SK-N-SH (cell line): ENCODE measurements around the gene GRIA1. TPM values are rescaled to one million over a fixed set of nuclear protein-coding genes. Genes with fewer than 3 reads are reported as not detected.

Source experiments
- CTCF ChIA-PET: fragments of 300-600, 350-600 bp; formaldehyde crosslinking; extraction: SDS; loops from one replicate; lab custom pipeline; 2021; lab: Yijun Ruan, JAX
- POLR2A ChIA-PET: fragments of 350-600 bp; sonication (Branson Sonifier 250); formaldehyde crosslinking; extraction: SDS; loops from one replicate; lab custom pipeline; 2020; ENCODE audit warnings: antibody characterized with exemption, inconsistent platforms; lab: Yijun Ruan, JAX
- DNase-seq: peaks from one replicate; pipeline ENCODE4 v3.0.0; 2012
- H2AFZ ChIP-seq: fragments of 200-600 bp; sonication (generic); 2 replicates; pipeline ENCODE4 v1.8.1; 2016; ENCODE audit warnings: antibody characterized with exemption, mild to moderate bottlenecking, low read depth
- H3F3A ChIP-seq: fragments of 200-600 bp; sonication (generic); replicated peaks from 2 replicates; pipeline ENCODE3; 2016; ENCODE audit warnings: antibody characterized with exemption, mild to moderate bottlenecking; ENCODE audit not compliant: insufficient read depth
- H3K27ac ChIP-seq, 2 experiments: fragments of 200-500 bp in 1 of 2; fragments of 200-600 bp in 1 of 2; sonication (Bioruptor generic) in 1 of 2; sonication (generic), shearing (Covaris generic) in 1 of 2; 2 replicates each; pipeline versions ENCODE4 v1.5.1 to v1.6.1; 2014 to 2016; ENCODE audit warnings: low read depth in 2 of 2, inconsistent platforms in 1 of 2, low read length in 1 of 2, mild to moderate bottlenecking in 1 of 2, mixed read lengths in 1 of 2
- H3K27me3 ChIP-seq: fragments of 200-600 bp; sonication (generic), shearing (Covaris generic); 2 replicates; pipeline ENCODE4 v1.6.1; 2016; ENCODE audit warnings: mixed run types; ENCODE audit not compliant: insufficient read depth
- H3K36me3 ChIP-seq, 2 experiments: fragments of 200-500 bp in 1 of 2; fragments of 200-600 bp in 1 of 2; sonication (Bioruptor generic) in 1 of 2; sonication (generic) in 1 of 2; replicated peaks in 1 of 2; 2 replicates each; pipeline versions ENCODE3 to v1.5.1; 2014 to 2016; ENCODE audit warnings: low read length in 1 of 2, mild to moderate bottlenecking in 1 of 2; ENCODE audit not compliant: insufficient read depth in 2 of 2, control insufficient read depth in 1 of 2
- H3K4me1 ChIP-seq, 2 experiments: fragments of 200-500 bp in 1 of 2; fragments of 200-600 bp in 1 of 2; sonication (Bioruptor generic) in 1 of 2; sonication (generic), shearing (Covaris generic) in 1 of 2; 2 replicates each; pipeline versions ENCODE4 v1.5.1 to v1.6.1; 2014 to 2016; ENCODE audit warnings: low read depth in 1 of 2, low read length in 1 of 2, mixed run types in 1 of 2; ENCODE audit not compliant: insufficient read depth in 2 of 2, control insufficient read depth in 1 of 2
- H3K4me2 ChIP-seq: fragments of 200-600 bp; sonication (generic), shearing (Covaris generic); 2 replicates; pipeline ENCODE4 v1.6.1; 2017; ENCODE audit warnings: mixed run types
- H3K4me3 ChIP-seq, 2 experiments: fragments of 200-500 bp in 1 of 2; fragments of 200-600 bp in 1 of 2; sonication (Bioruptor generic) in 1 of 2; sonication (generic), shearing (Covaris generic) in 1 of 2; 2 replicates each; pipeline versions ENCODE4 v1.5.1 to v1.8.1; 2014 to 2016; ENCODE audit warnings: low read depth in 2 of 2, inconsistent platforms in 1 of 2, low read length in 1 of 2, mild to moderate bottlenecking in 1 of 2, mixed read lengths in 1 of 2, moderate library complexity in 1 of 2
- H3K79me2 ChIP-seq: fragments of 200-600 bp; sonication (generic); 2 replicates; pipeline ENCODE4 v1.8.1; 2017; ENCODE audit warnings: mild to moderate bottlenecking; ENCODE audit not compliant: insufficient read depth
- H3K9ac ChIP-seq: fragments of 200-600 bp; sonication (generic); 2 replicates; pipeline ENCODE4 v1.6.1; 2017; ENCODE audit warnings: mixed run types
- H3K9me2 ChIP-seq: fragments of 200-600 bp; sonication (generic); 2 replicates; pipeline ENCODE4 v1.6.1; 2017; ENCODE audit warnings: mixed run types
- H3K9me3 ChIP-seq: fragments of 200-600 bp; sonication (generic); 2 replicates; pipeline ENCODE4 v1.6.1; 2017; ENCODE audit warnings: mixed run types, mild to moderate bottlenecking, moderate library complexity
- H4K20me1 ChIP-seq: fragments of 200-600 bp; sonication (generic); 2 replicates; pipeline ENCODE4 v1.6.1; 2017; ENCODE audit warnings: mild to moderate bottlenecking, mixed run types; ENCODE audit not compliant: insufficient read depth
- CHD2 ChIP-seq: fragments of 150-350 bp; IDR thresholded peaks from 2 replicates; pipeline ENCODE4 v1.6.1; 2018; ENCODE audit warnings: low read length; ENCODE audit not compliant: partially characterized antibody
- EP300 ChIP-seq, 2 experiments: IDR thresholded peaks; 2 replicates each; pipeline versions ENCODE4 v1.4.0 to v1.6.1; 2012; ENCODE audit warnings: borderline replicate concordance in 1 of 2, low read depth in 1 of 2, low read length in 1 of 2
- EZH2phosphoT487 ChIP-seq: fragments of 200-600 bp; sonication (generic); IDR thresholded peaks from 2 replicates; pipeline ENCODE4 v1.6.1; 2017; ENCODE audit warnings: low read depth, mixed run types, mild to moderate bottlenecking, antibody characterized with exemption, moderate library complexity, borderline replicate concordance
- FOSL2 ChIP-seq: IDR thresholded peaks from 2 replicates; pipeline ENCODE4 v1.4.0; 2012; ENCODE audit warnings: low read depth, mild to moderate bottlenecking, moderate library complexity, borderline replicate concordance
- FOXJ3 ChIP-seq: sonication (generic); formaldehyde crosslinking; IDR thresholded peaks from 2 replicates; pipeline ENCODE4 v1.5.1; 2020; ENCODE audit warnings: mild to moderate bottlenecking, missing genetic modification reagents
- FOXM1 ChIP-seq: IDR thresholded peaks from 2 replicates; pipeline ENCODE4 v1.4.0; 2012; ENCODE audit warnings: low read depth, mild to moderate bottlenecking
- MAX ChIP-seq: IDR thresholded peaks from 2 replicates; pipeline ENCODE4 v1.4.0; 2012; ENCODE audit warnings: low read depth
- MEF2A ChIP-seq: IDR thresholded peaks from 2 replicates; pipeline ENCODE4 v1.4.0; 2012; ENCODE audit warnings: low read depth, borderline replicate concordance
- NRF1 ChIP-seq: IDR thresholded peaks from 2 replicates; pipeline ENCODE4 v1.6.1; 2012; ENCODE audit warnings: low read depth, mild to moderate bottlenecking, low read length
- PBX3 ChIP-seq: IDR thresholded peaks from 2 replicates; pipeline ENCODE4; 2012
- RAD21 ChIP-seq: IDR thresholded peaks from 2 replicates; pipeline ENCODE4 v1.6.1; 2012; ENCODE audit warnings: mild to moderate bottlenecking, low read length
- RCOR1 ChIP-seq: fragments of 150-350 bp; IDR thresholded peaks from 2 replicates; pipeline ENCODE4 v1.6.1; 2017; ENCODE audit warnings: antibody characterized with exemption, low read length
- RFX5 ChIP-seq: IDR thresholded peaks from 2 replicates; pipeline ENCODE4 v1.6.1; 2012; ENCODE audit warnings: mild to moderate bottlenecking, improper control_type of control experiment, low read length
- RXRA ChIP-seq: IDR thresholded peaks from 2 replicates; pipeline ENCODE4 v1.4.0; 2012; ENCODE audit warnings: low read depth, mild to moderate bottlenecking, borderline replicate concordance
- SMC3 ChIP-seq: IDR thresholded peaks from 2 replicates; pipeline ENCODE4 v1.6.1; 2012; ENCODE audit warnings: low read depth, low read length, improper control_type of control experiment
- TAF1 ChIP-seq: IDR thresholded peaks from 2 replicates; pipeline ENCODE4 v1.6.1; 2012; ENCODE audit warnings: low read depth, mild to moderate bottlenecking, low read length, moderate library complexity, borderline replicate concordance
- TEAD4 ChIP-seq: IDR thresholded peaks from 2 replicates; pipeline ENCODE4 v1.4.0; 2012; ENCODE audit warnings: mild to moderate bottlenecking, borderline replicate concordance; ENCODE audit not compliant: insufficient read depth
- USF1 ChIP-seq: IDR thresholded peaks from 2 replicates; pipeline ENCODE4 v1.4.0; 2012; ENCODE audit warnings: low read depth, borderline replicate concordance
- WGBS: methylation state at CpG from one replicate; pipeline ENCODE4 v1.1.6; 2017; ENCODE audit warnings: low lambda C conversion rate; 5-methylcytosine and 5-hydroxymethylcytosine counted together
- polyA plus RNA-seq, 3 experiments: library from polyadenylated mRNA; depleted of rRNA; stranded (reverse); fragments of >200 nt; gene quantifications; 2 replicates each; pipeline ENCODE4 v1.2.3, GENCODE V29; 2012
- TF ChIP-seq, protein P1 (sequence below): IDR thresholded peaks from 2 replicates; pipeline ENCODE4 v1.6.1; 2012; ENCODE audit warnings: mild to moderate bottlenecking, low read depth, low read length, moderate library complexity

The GRIA1 gene
- polyA plus RNA-seq, 1 of the 3 experiments (the other 2 are of a cell fraction), result 0.35 TPM

- Histone ChIP-seq H3K79me2 (no peaks in the 10 kb centered on the region), H3K9me3 (no peaks in the 10 kb centered on the region), H3F3A (peaks cover 17% of the 10 kb centered on the region), H4K20me1 (no peaks in the 10 kb centered on the region), H3K4me3 (no peak overlapping the region), H2AFZ (no peak overlapping the region), H3K9ac (no peak overlapping the region), H3K27me3 (no peaks in the 10 kb centered on the region), H3K9me2 (no peaks in the 10 kb centered on the region), H3K4me1 (peaks cover 4 to 12% of the 10 kb centered on the region in 2 experiments; a peak in 3 of 4 replicates), H3K36me3 (no peaks in the 10 kb centered on the region), H3K4me2 (peak overlapping the region; percentile 27; the same call in 1 of the 2 replicates), H3K27ac (peak overlapping the region; percentile 10 to 64; a peak in 2 of 4 replicates)
- TF ChIP-seq RFX5 (no peak), PBX3 (peak; percentile 49; the same call in 1 of the 2 replicates), TEAD4 (no peak), NRF1 (no peak), EZH2phosphoT487 (no peak)
- TF ChIP-seq, protein P1, sequence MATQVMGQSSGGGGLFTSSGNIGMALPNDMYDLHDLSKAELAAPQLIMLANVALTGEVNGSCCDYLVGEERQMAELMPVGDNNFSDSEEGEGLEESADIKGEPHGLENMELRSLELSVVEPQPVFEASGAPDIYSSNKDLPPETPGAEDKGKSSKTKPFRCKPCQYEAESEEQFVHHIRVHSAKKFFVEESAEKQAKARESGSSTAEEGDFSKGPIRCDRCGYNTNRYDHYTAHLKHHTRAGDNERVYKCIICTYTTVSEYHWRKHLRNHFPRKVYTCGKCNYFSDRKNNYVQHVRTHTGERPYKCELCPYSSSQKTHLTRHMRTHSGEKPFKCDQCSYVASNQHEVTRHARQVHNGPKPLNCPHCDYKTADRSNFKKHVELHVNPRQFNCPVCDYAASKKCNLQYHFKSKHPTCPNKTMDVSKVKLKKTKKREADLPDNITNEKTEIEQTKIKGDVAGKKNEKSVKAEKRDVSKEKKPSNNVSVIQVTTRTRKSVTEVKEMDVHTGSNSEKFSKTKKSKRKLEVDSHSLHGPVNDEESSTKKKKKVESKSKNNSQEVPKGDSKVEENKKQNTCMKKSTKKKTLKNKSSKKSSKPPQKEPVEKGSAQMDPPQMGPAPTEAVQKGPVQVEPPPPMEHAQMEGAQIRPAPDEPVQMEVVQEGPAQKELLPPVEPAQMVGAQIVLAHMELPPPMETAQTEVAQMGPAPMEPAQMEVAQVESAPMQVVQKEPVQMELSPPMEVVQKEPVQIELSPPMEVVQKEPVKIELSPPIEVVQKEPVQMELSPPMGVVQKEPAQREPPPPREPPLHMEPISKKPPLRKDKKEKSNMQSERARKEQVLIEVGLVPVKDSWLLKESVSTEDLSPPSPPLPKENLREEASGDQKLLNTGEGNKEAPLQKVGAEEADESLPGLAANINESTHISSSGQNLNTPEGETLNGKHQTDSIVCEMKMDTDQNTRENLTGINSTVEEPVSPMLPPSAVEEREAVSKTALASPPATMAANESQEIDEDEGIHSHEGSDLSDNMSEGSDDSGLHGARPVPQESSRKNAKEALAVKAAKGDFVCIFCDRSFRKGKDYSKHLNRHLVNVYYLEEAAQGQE, result no peak
- 56% methylated on average over 5 of the region's 5 CpGs for WGBS
- CTCF ChIA-PET, result interaction anchor here (1.1 kb wide), 1 partner anchor 29 kb away, joined by 3 read pairs; no protein-coding TSS in a partner anchor
- POLR2A ChIA-PET, result no interaction called here
- DNase-seq, result no peak
Observed at GRCh38 chr5:153658606-153659005, 168.1 kb downstream of the GRIA1 start.

- no peak overlapping the region for H2AFZ ChIP-seq
- H3K4me3 ChIP-seq, result no peak overlapping the region
- peak; percentile 21 for DNase-seq
- WGBS, result 78% methylated on average over 2 of the region's 2 CpGs
- no peaks in the 10 kb centered on the region for H4K20me1 ChIP-seq
- H3K27ac ChIP-seq, result peak overlapping the region; percentile 2 to 31; a peak in 2 of 4 replicates
- H3F3A ChIP-seq, result peaks cover 17% of the 10 kb centered on the region
- H3K4me2 ChIP-seq, result 0 out of 2 replicates have a peak overlapping the region, but pooled peaks have one; percentile 5
- no peaks in the 10 kb centered on the region for H3K79me2 ChIP-seq
- H3K9me3 ChIP-seq, result no peaks in the 10 kb centered on the region
- H3K9me2 ChIP-seq, result no peaks in the 10 kb centered on the region
- ChIA-PET POLR2A (no interaction called here), CTCF (interaction anchor here (1.1 kb wide), 1 partner anchor 28 kb away, joined by 3 read pairs; no protein-coding TSS in a partner anchor)
- H3K27me3 ChIP-seq, result no peaks in the 10 kb centered on the region
- no peaks in the 10 kb centered on the region for H3K36me3 ChIP-seq
- H3K4me1 ChIP-seq, result peaks cover 4 to 12% of the 10 kb centered on the region in 2 experiments; a peak in 3 of 4 replicates
- no peak overlapping the region for H3K9ac ChIP-seq
- peak; percentile 56 for TF ChIP-seq FOSL2
- TF ChIP-seq USF1, result no peak
- peak; percentile 8; the same call in 1 of the 2 replicates for TF ChIP-seq RCOR1
- no peak for TF ChIP-seq SMC3
- peak in 1 of 2 experiments; percentile 49; a peak in 1 of 4 replicates for TF ChIP-seq EP300 (IDR thresholded peaks at IDR 0.05; ENCODE audit: borderline replicate concordance in 1 of 2, low read depth in 1 of 2, low read length in 1 of 2)
- TF ChIP-seq RXRA, result no peak
- TF ChIP-seq PBX3, result peak; percentile 39; the same call in 1 of the 2 replicates
- no peak for TF ChIP-seq NRF1
- no peak for TF ChIP-seq MEF2A
- no peak for TF ChIP-seq FOXJ3
- TF ChIP-seq MAX, result no peak
- TF ChIP-seq TAF1, result no peak
- TF ChIP-seq FOXM1, result no peak
- TF ChIP-seq EZH2phosphoT487, result no peak
- no peak for TF ChIP-seq CHD2
- no peak for TF ChIP-seq RAD21
Observed at GRCh38 chr5:153659039-153659736, 168.7 kb downstream of the GRIA1 start.
